Bronchial epithelial cell (primary cell): ENCODE results near the gene INPP5E. TPM values are rescaled to one million over a fixed set of nuclear protein-coding genes. Genes with fewer than 3 reads are reported as not detected.

Source experiments
- DNase-seq: peaks from one replicate; pipeline ENCODE4 v3.0.0-alpha.2; 2010; ENCODE audit warnings: low read depth
- FAIRE-seq: peaks from 2 replicates; lab custom pipeline; 2011; peaks lifted over from hg19 to GRCh38; lab: Jason Lieb, UNC
- H3K27me3 ChIP-seq: 2 replicates; pipeline ENCODE4 v1.5.1; 2011; ENCODE audit warnings: low read length; ENCODE audit not compliant: control insufficient read depth, insufficient read depth
- H3K36me3 ChIP-seq: 2 replicates; pipeline ENCODE4 v1.5.1; 2011; ENCODE audit warnings: low read length; ENCODE audit not compliant: control insufficient read depth, insufficient read depth
- H3K4me3 ChIP-seq: 2 replicates; pipeline ENCODE4 v1.5.1; 2011; ENCODE audit warnings: mild to moderate bottlenecking, low read depth, low read length, control low read depth
- total RNA-seq: library from RNA; depleted of rRNA; stranded (reverse); fragments of >200 nt; gene quantifications from 2 replicates; pipeline ENCODE4 v1.2.1, GENCODE V29; 2014
- TF ChIP-seq, protein P1 (sequence below): IDR thresholded peaks from 2 replicates; pipeline ENCODE4 v1.5.1; 2011; ENCODE audit warnings: mild to moderate bottlenecking, moderate library complexity, low read length, control low read depth, inconsistent platforms; ENCODE audit not compliant: insufficient read depth, severe bottlenecking

The INPP5E gene
- total RNA-seq, 1 donor from 2014 or later, result 2.4 TPM

DNA sequence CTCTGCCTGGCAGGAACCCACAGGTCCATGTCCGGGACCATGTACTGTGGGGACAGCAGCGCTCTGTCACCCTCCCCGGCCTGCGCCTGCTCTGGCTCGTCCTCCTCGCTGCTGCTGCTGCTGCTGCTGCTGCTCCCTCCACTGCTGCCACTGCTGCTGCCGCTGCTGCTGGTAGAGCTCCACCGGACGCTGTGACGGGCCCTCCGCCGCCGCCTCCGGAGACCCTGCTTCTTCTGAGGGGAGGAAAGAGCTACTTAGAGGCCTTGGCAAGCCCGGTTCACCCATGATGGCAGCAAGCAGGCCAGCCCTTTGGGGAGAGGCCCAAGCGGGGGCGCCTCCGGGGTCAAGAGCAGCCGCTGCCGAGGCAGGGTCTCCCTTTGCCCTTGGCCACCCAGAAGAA is 56.2 kb downstream of the INPP5E start:
- Histone ChIP-seq H3K36me3 (peaks cover 40% of the 10 kb centered on the region), H3K4me3 (no peak overlapping the region), H3K27me3 (no peaks in the 10 kb centered on the region)
- no peak for DNase-seq
- TF ChIP-seq, protein P1, sequence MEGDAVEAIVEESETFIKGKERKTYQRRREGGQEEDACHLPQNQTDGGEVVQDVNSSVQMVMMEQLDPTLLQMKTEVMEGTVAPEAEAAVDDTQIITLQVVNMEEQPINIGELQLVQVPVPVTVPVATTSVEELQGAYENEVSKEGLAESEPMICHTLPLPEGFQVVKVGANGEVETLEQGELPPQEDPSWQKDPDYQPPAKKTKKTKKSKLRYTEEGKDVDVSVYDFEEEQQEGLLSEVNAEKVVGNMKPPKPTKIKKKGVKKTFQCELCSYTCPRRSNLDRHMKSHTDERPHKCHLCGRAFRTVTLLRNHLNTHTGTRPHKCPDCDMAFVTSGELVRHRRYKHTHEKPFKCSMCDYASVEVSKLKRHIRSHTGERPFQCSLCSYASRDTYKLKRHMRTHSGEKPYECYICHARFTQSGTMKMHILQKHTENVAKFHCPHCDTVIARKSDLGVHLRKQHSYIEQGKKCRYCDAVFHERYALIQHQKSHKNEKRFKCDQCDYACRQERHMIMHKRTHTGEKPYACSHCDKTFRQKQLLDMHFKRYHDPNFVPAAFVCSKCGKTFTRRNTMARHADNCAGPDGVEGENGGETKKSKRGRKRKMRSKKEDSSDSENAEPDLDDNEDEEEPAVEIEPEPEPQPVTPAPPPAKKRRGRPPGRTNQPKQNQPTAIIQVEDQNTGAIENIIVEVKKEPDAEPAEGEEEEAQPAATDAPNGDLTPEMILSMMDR, result no peak
- no peak for FAIRE-seq

DNA sequence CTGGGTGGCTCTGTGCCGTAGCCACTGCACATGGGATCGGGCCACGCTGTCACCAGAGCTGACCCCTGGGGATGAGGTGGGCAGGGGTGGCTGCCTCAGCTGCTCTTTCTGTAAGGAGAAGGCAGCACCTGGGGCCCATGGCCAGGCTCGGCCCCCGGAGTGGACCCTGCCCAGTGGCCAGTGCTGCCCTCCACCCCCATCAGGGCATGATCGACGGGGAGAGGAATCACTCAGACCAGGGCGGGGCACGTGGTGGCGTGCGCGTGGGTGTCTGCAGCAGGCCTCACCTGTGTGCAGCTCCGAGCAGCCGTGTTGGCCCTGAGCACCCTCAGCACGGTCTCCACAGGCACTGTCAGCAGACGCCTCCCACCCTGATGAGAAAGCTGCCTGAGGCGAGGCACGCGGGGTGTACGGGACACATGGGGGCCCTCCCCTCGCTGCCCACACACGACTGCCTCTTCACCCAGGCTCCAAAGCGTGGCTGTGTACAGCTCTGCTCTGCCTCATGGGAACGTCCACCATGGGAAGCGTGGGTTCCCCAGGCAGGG is 57.6 kb downstream of the INPP5E start:
- DNase-seq (no peak), FAIRE-seq (no peak)
- Histone ChIP-seq H3K27me3 (no peaks in the 10 kb centered on the region), H3K4me3 (no peak overlapping the region), H3K36me3 (peaks cover 34% of the 10 kb centered on the region)
- TF ChIP-seq, protein P1, result no peak

DNA sequence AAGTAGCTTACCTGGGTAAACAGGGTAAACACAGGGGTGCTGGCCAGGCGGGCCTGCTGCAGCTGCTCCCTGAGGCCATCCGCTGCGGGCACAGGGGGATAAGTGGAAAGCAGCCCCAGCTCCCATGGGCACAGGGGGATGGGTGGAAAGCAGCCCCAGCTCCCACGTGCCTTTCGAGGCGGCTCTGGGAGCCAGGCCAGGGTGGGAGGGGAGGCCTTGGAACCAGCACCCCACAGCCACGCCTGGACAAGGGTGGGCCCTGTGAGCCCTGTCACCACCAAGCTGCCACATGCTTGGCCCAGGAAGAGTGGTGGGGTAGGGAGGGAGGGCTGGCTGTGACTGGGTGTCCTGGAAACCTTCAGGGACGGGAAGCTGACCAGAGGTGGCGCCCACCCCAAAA is 58.3 kb downstream of the INPP5E start:
- peaks cover 31% of the 10 kb centered on the region for H3K36me3 ChIP-seq
- H3K27me3 ChIP-seq, result no peaks in the 10 kb centered on the region
- no peak for DNase-seq
- H3K4me3 ChIP-seq, result no peak overlapping the region
- FAIRE-seq, result no peak
- TF ChIP-seq, protein P1, result no peak

DNA sequence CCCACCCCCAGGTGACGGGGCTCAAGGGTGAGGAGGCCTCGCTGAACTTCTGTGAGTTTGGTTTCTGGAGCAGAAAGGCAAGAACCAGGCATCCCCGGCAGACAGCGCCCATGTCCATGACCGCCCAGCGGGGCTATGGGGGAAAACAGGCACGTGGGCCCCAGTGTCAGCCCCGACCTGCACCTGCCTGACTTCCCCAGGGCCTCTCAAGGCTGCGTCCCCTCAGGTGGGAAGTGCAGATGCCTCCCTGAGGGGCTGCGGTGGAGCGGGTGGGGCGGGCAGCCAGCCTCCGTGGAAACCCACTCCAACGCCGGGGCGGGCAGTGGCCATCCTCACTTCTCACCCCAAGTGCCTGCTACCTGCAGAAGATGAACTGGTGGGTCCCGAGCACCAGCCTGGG is 59.3 kb downstream of the INPP5E start:
- no peaks in the 10 kb centered on the region for H3K27me3 ChIP-seq
- H3K36me3 ChIP-seq, result peaks cover 33% of the 10 kb centered on the region
- TF ChIP-seq, protein P1, result no peak
- H3K4me3 ChIP-seq, result no peak overlapping the region
- no peak for FAIRE-seq
- no peak for DNase-seq

DNA sequence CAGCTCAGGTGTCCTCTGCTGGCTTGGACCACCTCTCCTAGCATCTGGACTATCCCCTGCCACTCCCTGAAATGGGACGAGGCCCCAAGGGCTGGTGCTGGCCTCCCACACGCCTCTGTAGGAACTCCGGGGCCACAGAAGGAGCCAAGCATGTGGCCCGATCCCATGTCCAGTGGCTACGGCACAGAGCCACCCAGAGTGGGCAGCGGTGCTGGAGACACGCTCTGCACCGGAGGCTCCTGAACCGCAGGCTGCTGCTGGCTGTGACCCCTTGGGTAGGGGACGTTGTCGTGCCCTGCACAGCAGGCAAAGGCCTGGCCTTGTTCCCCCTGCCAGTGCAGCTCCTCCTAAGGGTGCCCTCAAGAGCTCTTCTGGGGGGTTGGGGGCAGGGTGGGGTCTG is 59.8 kb downstream of the INPP5E start:
- FAIRE-seq (no peak), DNase-seq (no peak)
- H3K27me3 ChIP-seq, result no peaks in the 10 kb centered on the region
- TF ChIP-seq, protein P1, result no peak
- peaks cover 33% of the 10 kb centered on the region for H3K36me3 ChIP-seq
- H3K4me3 ChIP-seq, result no peak overlapping the region

DNA sequence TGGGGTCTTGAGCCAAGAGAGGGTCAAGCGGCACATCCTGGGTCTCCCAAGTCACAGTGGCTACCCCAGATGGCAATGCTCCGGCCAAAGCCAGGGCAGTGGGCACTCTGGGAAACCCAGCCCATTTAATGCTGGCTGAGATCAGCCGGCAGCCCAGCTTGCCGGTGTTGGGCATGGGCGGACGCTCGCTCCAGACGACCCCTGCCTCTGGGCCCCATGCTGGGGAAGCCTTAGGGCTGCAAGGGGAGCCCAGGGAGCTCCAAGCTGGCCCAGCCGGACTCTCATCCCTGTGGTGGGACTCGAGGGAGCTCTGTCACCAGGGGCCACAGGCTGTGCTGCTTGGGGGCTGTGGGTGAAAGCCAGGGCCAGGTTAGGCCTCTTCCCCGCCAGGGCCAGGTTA is 60.2 kb downstream of the INPP5E start:
- DNase-seq, result no peak
- Histone ChIP-seq H3K27me3 (no peaks in the 10 kb centered on the region), H3K36me3 (peaks cover 33% of the 10 kb centered on the region), H3K4me3 (no peak overlapping the region)
- TF ChIP-seq, protein P1, result no peak
- FAIRE-seq, result no peak
